Mucosa of gallbladder (tissue), 1 donor: ENCODE measurements around the gene DHRS2. TPM values are rescaled to one million over a fixed set of nuclear protein-coding genes. Genes with fewer than 3 reads are reported as not detected.

Experiments used
- DNase-seq: peaks from one replicate; pipeline ENCODE4 v3.0.0-alpha.2; 2020; ENCODE audit warnings: low spot score
- total RNA-seq: library from RNA; stranded (reverse); gene quantifications from one replicate; pipeline ENCODE4 v1.2.1, GENCODE V29; 2021
- donor health status: DM: no; HTN: no; CAD: no.

The DHRS2 gene
- total RNA-seq, 1 donor from 2014 or later = 0.43 TPM

DNA sequence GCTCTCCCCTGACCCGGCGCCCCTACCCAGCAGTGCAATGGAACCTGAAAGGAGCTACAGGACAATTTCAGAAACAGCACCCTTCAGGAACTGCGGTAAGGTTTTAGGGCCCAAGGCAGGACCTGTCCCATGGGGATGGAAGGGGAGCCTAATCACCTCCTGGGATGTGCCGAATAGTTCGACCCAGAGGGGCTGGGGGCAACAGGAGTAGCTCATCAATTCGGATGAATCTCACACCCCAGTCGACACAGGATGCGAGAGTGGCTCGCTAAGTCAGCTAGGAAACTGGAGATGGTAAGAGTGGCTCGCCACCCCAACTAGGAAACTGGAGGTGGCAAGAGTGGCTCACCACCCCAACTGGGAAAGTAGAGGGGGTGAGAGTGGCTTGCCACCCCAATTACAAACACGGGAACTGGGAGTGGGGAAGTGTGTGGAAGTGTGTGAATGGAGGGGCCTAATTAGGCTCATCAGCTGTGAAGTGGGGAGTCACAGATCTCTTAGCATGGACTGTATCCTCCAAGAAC lies 57.1 kb downstream of the DHRS2 start:
- no peak for DNase-seq

DNA sequence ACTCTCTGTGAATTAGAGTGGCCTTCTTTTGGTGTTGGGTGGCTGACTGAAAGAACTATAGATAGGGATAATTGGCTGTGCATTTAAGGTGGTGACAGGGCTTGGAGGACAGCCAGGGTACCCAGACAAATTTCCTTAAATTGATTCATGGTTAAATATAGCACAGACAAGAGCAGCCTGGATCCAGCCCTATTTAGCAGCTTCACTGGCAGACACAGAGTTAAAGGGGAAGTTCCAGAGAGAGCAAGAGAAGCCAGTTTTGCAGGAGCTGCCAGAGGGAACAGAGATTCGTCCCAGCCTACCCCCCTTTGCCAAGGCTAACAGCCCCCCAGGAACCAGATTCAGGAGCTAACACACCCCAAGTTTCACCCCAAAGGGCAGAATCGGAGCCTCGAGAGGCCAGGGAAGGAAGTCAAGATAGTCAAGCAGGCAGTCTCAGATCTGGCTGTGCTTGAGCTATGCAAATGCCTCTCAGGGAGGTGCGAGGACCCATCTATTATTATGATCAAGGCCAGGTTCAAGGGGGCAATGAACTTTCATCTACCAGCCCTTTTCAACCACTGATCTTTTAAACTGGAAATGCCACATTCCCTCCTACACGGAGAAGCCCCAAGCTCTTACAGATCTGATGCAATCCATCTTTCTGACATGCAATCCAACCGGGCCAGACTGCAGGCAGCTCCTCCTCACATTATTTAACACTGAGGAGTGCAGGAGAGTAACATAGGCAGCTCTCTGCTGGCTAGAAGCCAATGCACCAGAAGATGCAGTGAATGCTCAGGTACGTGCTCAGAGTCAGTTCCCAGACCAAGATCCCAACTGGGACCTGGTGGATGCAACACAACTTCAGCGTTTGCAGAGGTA lies 58.2 kb downstream of the DHRS2 start:
- DNase-seq = no peak

Other genes starting within 250 kb of the DHRS2 start
- not detected for gene MYH6, start 228.1 kb upstream of the DHRS2 start, total RNA-seq
- gene MYH7, start 200.7 kb upstream of the DHRS2 start, total RNA-seq = 0.12 TPM
- gene NGDN, start 166.7 kb upstream of the DHRS2 start, total RNA-seq = 22.9 TPM
- 12.5 TPM for gene ZFHX2, start 84.6 kb upstream of the DHRS2 start, total RNA-seq
- 29.1 TPM for gene THTPA, start 80.1 kb upstream of the DHRS2 start, total RNA-seq
- 294 TPM for gene AP1G2, start 68.6 kb upstream of the DHRS2 start, total RNA-seq
- 1.2 TPM for gene JPH4, start 57.6 kb upstream of the DHRS2 start, total RNA-seq